RWPE1 (cell line): Measurements from ENCODE around the gene KRT27.
"Not testable (repeated sequence)": the region's sequence is repeated elsewhere in the genome, so short reads cannot be mapped to it uniquely, and the experiment has no call there.

ENCODE experiments used
- CTCF ChIA-PET: fragments of 350-600 bp; sonication (Branson Sonifier 250); formaldehyde crosslinking; extraction: SDS; loops from one replicate; lab custom pipeline; 2021; lab: Yijun Ruan, JAX
- POLR2A ChIA-PET: fragments of 400-600 bp; formaldehyde crosslinking; extraction: SDS; loops from one replicate; lab custom pipeline; 2020; ENCODE audit warnings: antibody characterized with exemption; ENCODE audit not compliant: low non-redundant PET; lab: Yijun Ruan, JAX
- DNase-seq: peaks from one replicate; pipeline ENCODE4 v3.0.0; 2012; ENCODE audit warnings: low spot score
- H3K27ac ChIP-seq: fragments of 450-650 bp; 2 replicates; pipeline ENCODE4 v1.5.1; 2017
- TF ChIP-seq, protein P1 (sequence below): fragments of 450-650 bp; conservative IDR thresholded peaks from 2 replicates; pipeline ENCODE4 v1.5.1; 2017; ENCODE audit warnings: low read depth, mild to moderate bottlenecking

KRT27 gene

DNA sequence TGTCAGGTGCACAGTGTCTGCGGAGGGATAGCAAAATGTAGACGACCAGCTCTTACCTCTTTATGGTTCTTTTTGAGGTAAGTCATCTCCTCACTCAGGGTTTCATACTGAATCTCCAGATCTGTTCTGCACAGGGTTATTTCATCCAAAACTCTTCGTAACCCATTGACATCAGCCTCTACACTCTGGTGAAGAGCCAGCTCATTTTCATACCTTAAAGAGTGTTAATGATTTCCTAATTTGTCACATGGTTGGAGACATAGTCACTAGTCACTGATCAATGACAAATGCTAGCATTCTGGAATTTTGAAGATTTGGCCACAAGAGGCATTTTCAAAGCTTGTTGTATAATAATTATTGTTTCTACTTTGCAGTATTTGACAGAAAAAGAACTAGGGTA, 28.5 kb downstream of the KRT27 start:
- POLR2A ChIA-PET = no interaction called here
- CTCF ChIA-PET = no interaction called here
- TF ChIP-seq, protein P1, sequence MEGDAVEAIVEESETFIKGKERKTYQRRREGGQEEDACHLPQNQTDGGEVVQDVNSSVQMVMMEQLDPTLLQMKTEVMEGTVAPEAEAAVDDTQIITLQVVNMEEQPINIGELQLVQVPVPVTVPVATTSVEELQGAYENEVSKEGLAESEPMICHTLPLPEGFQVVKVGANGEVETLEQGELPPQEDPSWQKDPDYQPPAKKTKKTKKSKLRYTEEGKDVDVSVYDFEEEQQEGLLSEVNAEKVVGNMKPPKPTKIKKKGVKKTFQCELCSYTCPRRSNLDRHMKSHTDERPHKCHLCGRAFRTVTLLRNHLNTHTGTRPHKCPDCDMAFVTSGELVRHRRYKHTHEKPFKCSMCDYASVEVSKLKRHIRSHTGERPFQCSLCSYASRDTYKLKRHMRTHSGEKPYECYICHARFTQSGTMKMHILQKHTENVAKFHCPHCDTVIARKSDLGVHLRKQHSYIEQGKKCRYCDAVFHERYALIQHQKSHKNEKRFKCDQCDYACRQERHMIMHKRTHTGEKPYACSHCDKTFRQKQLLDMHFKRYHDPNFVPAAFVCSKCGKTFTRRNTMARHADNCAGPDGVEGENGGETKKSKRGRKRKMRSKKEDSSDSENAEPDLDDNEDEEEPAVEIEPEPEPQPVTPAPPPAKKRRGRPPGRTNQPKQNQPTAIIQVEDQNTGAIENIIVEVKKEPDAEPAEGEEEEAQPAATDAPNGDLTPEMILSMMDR = no peak
- no peak for DNase-seq
- no peak overlapping the region for H3K27ac ChIP-seq

DNA sequence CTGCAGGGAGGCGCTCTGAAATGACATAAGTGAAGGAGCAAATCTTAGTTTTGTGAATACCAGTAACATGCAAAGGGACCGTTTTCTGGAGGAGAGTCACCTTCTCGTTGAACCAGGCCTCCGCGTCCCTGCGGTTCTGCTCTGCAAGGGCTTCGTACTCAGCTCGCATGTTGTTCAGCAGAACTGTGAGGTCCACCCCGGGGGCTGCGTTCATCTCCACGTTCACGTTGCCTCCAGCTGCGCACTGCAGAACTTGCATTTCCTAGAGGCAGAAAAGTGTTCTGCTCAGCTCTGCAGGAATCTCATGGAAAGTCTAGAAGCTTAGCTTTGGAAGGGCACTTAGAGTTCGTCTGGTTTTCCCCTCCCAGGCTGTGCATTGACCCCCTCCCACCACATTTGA, 31.3 kb downstream of the KRT27 start:
- CTCF ChIA-PET = no interaction called here
- DNase-seq = no peak
- POLR2A ChIA-PET = no interaction called here
- TF ChIP-seq, protein P1 = no peak
- H3K27ac ChIP-seq = no peak overlapping the region

DNA sequence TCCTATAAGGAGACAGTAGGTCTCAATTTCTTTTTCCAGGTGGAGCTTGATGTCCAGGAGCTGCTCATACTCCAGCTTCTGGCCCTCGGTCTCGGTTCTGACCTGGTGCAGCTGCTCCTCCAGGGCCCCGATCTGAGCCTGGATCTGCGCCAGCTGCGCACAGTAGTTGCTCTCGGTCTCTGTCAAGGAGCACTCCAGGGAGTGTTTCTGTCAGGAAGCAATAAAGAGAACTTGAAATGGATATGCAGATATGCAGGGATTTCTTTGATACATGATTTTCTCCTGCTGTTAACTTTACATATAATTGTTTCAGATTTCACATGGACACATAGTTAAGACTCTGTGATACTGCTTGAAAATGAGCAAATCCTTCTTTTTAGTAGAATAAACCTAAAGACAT, 32.0 kb downstream of the KRT27 start:
- DNase-seq = no peak
- TF ChIP-seq, protein P1 = no peak
- ChIA-PET POLR2A (no interaction called here), CTCF (no interaction called here)
- no peak overlapping the region for H3K27ac ChIP-seq

DNA sequence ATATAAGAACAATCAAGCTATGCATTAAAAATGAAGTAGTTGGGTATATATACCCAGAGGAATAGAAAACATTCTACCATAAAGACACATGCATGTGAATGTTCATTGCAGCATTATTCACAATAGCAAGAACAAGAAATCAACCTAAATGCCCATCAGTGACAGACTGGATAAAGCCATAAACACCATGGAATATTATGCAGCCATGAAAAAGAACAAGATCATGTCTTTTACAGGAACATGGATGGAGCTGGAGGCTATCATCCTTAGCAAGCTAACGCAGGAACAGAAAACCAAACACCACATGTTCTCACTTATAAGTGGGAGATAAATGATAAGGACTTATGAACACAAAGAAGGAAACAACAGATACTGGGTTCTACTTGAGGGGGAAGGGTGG, 33.7 kb downstream of the KRT27 start:
- H3K27ac ChIP-seq, CTCF ChIA-PET, DNase-seq, POLR2A ChIA-PET: not testable (repeated sequence)

DNA sequence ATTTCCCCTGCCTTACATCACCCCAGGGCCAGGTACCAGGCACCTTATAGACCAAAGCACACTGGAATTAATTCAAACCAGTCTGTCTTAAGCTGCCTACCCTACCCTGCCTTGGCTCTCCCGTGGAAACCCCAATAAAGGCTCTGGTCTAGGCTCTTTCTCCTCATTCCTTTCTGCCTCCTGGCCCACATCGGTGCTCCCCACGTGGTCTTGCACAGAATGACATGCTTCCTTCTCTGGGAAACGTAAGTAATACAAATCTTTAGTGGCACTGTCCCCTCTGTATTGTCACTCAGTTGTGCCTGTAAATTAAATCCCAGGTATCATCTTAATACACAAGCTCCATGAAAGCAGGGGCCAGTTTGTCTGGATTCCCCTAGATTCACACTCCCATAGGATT, 43.8 kb downstream of the KRT27 start:
- ChIA-PET POLR2A (no interaction called here), CTCF (no interaction called here)
- no peak for DNase-seq
- TF ChIP-seq, protein P1 = no peak
- H3K27ac ChIP-seq = no peak overlapping the region

DNA sequence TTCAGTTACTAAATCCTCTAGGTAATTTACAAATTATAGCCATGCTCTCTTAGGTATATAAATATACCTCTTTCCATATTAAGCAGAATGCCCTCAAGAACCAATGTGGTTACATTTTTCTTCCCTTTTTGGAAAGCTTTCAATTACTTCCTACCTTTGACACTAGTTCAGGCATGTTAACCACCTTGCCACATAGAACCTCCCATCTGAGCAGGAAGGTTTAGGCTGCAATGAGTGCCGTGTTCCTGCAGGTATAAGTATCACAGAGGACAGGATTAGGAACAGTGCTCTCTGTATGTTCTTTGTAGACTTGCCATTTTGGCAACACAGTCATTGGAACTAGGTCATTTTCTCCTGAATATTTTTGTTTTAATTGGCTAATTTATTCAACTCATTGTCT, 47.3 kb downstream of the KRT27 start:
- H3K27ac ChIP-seq = no peak overlapping the region
- TF ChIP-seq, protein P1 = no peak
- peak; percentile 53 for DNase-seq
- POLR2A ChIA-PET = no interaction called here
- CTCF ChIA-PET = interaction anchor here (0.6 to 0.7 kb wide), 2 partner anchors 69 to 119 kb away, joined by 5 to 6 read pairs; no protein-coding TSS in a partner anchor

DNA sequence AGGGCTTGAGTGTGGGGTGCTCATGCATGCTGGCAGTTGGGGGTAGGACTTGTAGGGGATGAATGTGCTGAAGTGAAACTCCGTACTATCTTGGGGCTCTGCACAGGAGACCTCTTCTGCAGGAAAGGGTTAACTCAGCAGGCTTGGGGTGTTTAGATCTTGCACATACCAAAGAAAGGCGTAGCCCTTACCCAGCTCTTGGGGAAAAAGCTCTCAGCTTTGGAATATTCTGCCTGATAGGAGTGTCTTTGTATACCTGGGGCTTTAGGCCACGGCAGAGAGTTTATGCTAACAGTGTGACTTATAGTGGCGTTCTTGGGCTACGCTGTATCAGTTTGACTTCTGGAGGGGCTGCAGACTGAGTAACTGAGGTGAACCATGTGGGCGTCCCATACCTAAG, 48.3 kb downstream of the KRT27 start:
- ChIA-PET POLR2A (no interaction called here), CTCF (no interaction called here)
- DNase-seq = no peak
- TF ChIP-seq, protein P1 = no peak
- H3K27ac ChIP-seq = no peak overlapping the region
